ENCODE measurements around the gene SUN1.

Gene SUN1

GRCh38 chr7:805261-805660 lies 27.0 kb upstream of the SUN1 start:
- DNase-seq (ENCODE audit: low read depth) = no peak

- DNase-seq (ENCODE audit: low read depth) = no peak
Observed at GRCh38 chr7:815284-816216, 16.7 kb upstream of the SUN1 start.

GRCh38 chr7:816300-816750 lies 16.0 kb upstream of the SUN1 start:
- peak; percentile 96 for DNase-seq (ENCODE audit: low read depth)

- DNase-seq (ENCODE audit: low read depth) = no peak
Observed at GRCh38 chr7:816751-817671, 15.3 kb upstream of the SUN1 start.

- no peak for DNase-seq (ENCODE audit: low read depth)
Observed at GRCh38 chr7:818031-818699, 14.1 kb upstream of the SUN1 start.

- DNase-seq (ENCODE audit: low read depth) = no peak
Observed at GRCh38 chr7:820341-820740, 11.9 kb upstream of the SUN1 start.

GRCh38 chr7:821688-822087 lies 10.6 kb upstream of the SUN1 start:
- DNase-seq (ENCODE audit: low read depth) = no peak

GRCh38 chr7:822692-823276 lies 9.5 kb upstream of the SUN1 start:
- no peak for DNase-seq (ENCODE audit: low read depth)

- DNase-seq (ENCODE audit: low read depth) = no peak
Observed at GRCh38 chr7:823649-824048, 8.6 kb upstream of the SUN1 start.

- DNase-seq (ENCODE audit: low read depth) = no peak
Observed at GRCh38 chr7:824081-824480, 8.2 kb upstream of the SUN1 start.

GRCh38 chr7:824664-825063 lies 7.6 kb upstream of the SUN1 start:
- DNase-seq (ENCODE audit: low read depth) = no peak

GRCh38 chr7:825386-825785 lies 6.9 kb upstream of the SUN1 start:
- DNase-seq (ENCODE audit: low read depth) = no peak

- DNase-seq (ENCODE audit: low read depth) = no peak
Observed at GRCh38 chr7:826230-826917, 5.9 kb upstream of the SUN1 start.

- no peak for DNase-seq (ENCODE audit: low read depth)
Observed at GRCh38 chr7:828793-829561, 3.3 kb upstream of the SUN1 start.

GRCh38 chr7:830069-830468 lies 2.2 kb upstream of the SUN1 start:
- DNase-seq (ENCODE audit: low read depth) = no peak

- no peak for DNase-seq (ENCODE audit: low read depth)
Observed at GRCh38 chr7:831596-832166, 595 bp upstream of the SUN1 start.

- no peak for DNase-seq (ENCODE audit: low read depth)
Observed at GRCh38 chr7:832968-833424, 720 bp downstream of the SUN1 start.

GRCh38 chr7:833601-834258 lies 1.5 kb downstream of the SUN1 start:
- DNase-seq (ENCODE audit: low read depth) = no peak

- DNase-seq (ENCODE audit: low read depth) = no peak
Observed at GRCh38 chr7:834277-834676, 2.0 kb downstream of the SUN1 start.

GRCh38 chr7:835021-835420 lies 2.7 kb downstream of the SUN1 start:
- no peak for DNase-seq (ENCODE audit: low read depth)
